ENCODE data around the gene MCC.

MCC gene

GRCh38 chr5:113336975-113337374, 151.3 kb downstream of the MCC start:
- H3K27ac ChIP-seq (ENCODE audit: extremely low read depth, low read depth, low read length), result no peak overlapping the region
- no peaks in the 10 kb centered on the region for H3K4me1 ChIP-seq (ENCODE audit: control insufficient read depth, insufficient read depth, low read length)
- H3K4me3 ChIP-seq (ENCODE audit: low read depth, low read length), result no peak overlapping the region
- no peaks in the 10 kb centered on the region for H3K9me3 ChIP-seq (ENCODE audit: control insufficient read depth, insufficient read depth, low read depth, low read length)
- ChIA-PET CTCF (interaction anchor here (0.6 to 2.5 kb wide), 11 partner anchors 41 to 341 kb away, joined by 3 to 36 read pairs (median 6); partner anchors contain the start of gene YTHDC2), POLR2A (interaction anchor here (1.0 kb wide), 1 partner anchor 176 kb away, joined by 3 read pairs; the partner anchor contains the start of gene YTHDC2)
- H3K36me3 ChIP-seq (ENCODE audit: control insufficient read depth in 2 of 2, insufficient read depth in 1 of 2, low read length in 2 of 2), result no peaks in the 10 kb centered on the region
- TF ChIP-seq ZIC2 (tag by site-specific recombination; IDR thresholded peaks at IDR 0.05) (peak; percentile 75), ZSCAN18 (tag by site-specific recombination; IDR thresholded peaks at IDR 0.05) (no peak), KLF16 (tag by site-specific recombination; IDR thresholded peaks at IDR 0.05) (no peak), ZNF473 (tag by site-specific recombination; IDR thresholded peaks at IDR 0.05) (no peak), ZNF76 (tag by site-specific recombination; IDR thresholded peaks at IDR 0.05; ENCODE audit: borderline replicate concordance, low read depth) (no peak), EGR2 (tag by site-specific recombination; IDR thresholded peaks at IDR 0.05; ENCODE audit: low read depth) (no peak), ZNF664 (tag by site-specific recombination; IDR thresholded peaks at IDR 0.05) (no peak), ZEB2 (tag by site-specific recombination; IDR thresholded peaks at IDR 0.05) (no peak), ZNF654 (tag by site-specific recombination; IDR thresholded peaks at IDR 0.05; ENCODE audit: low read depth) (peak; percentile 61), INSM2 (tag by site-specific recombination; IDR thresholded peaks at IDR 0.05) (no peak), ZNF248 (tag by site-specific recombination; IDR thresholded peaks at IDR 0.05) (no peak), ZNF335 (tag by site-specific recombination; conservative IDR thresholded peaks at IDR 0.05) (peak; percentile 83), ZBTB49 (tag by site-specific recombination; IDR thresholded peaks at IDR 0.05; ENCODE audit: low read depth) (no peak), ZNF843 (tag by site-specific recombination; IDR thresholded peaks at IDR 0.05) (no peak), CTCF (tag by site-specific recombination; IDR thresholded peaks at IDR 0.05) (peak; percentile 70), TRIM28 (IDR thresholded peaks at IDR 0.05; ENCODE audit: borderline replicate concordance, low read length) (no peak), ZNF48 (tag by site-specific recombination; IDR thresholded peaks at IDR 0.05) (no peak), ZNF629 (tag by site-specific recombination; IDR thresholded peaks at IDR 0.05) (no peak), ZNF223 (tag by site-specific recombination; IDR thresholded peaks at IDR 0.05) (no peak), GLI2 (tag by site-specific recombination; IDR thresholded peaks at IDR 0.05; ENCODE audit: borderline replicate concordance, low read depth) (no peak), KLF9 (tag by site-specific recombination; IDR thresholded peaks at IDR 0.05; ENCODE audit: low read depth) (no peak), ZNF660 (tag by site-specific recombination; IDR thresholded peaks at IDR 0.05) (0 out of 2 replicates have a peak, but pooled peaks have one; percentile 20), ZNF37A (tag by site-specific recombination; IDR thresholded peaks at IDR 0.05) (no peak), ZNF184 (tag by site-specific recombination; IDR thresholded peaks at IDR 0.05) (no peak), BCL11B (tag by site-specific recombination; IDR thresholded peaks at IDR 0.05; ENCODE audit: low read depth) (no peak), ZNF280C (tag by site-specific recombination; IDR thresholded peaks at IDR 0.05) (no peak), SP3 (tag by site-specific recombination; IDR thresholded peaks at IDR 0.05) (no peak)
